CD4-positive, alpha-beta T cell treated with Interleukin-15 for 4 hours (primary cell): ENCODE data around the gene ACHE.
"Not testable (repeated sequence)": the region's sequence is repeated elsewhere in the genome, so short reads cannot be mapped to it uniquely, and the experiment has no call there.

Source experiments
- DNase-seq: peaks from one replicate; pipeline ENCODE4 v3.0.0-alpha.2; 2020; ENCODE audit warnings: low spot score

The ACHE gene

GRCh38 chr7:100895701-100895955 lies at the start of gene ACHE:
Gene ACHE, minus strand, starts transcription at chr7:100895888. Its CDS starts 1,656 bp downstream, at chr7:100894232.
- no peak for DNase-seq

GRCh38 chr7:100944138-100944537 lies 48.5 kb upstream of the ACHE start:
- no peak for DNase-seq

GRCh38 chr7:100943693-100944092 lies 48.0 kb upstream of the ACHE start:
- no peak for DNase-seq

GRCh38 chr7:100942045-100942774 lies 46.5 kb upstream of the ACHE start:
- no peak for DNase-seq

- not testable (repeated sequence) for DNase-seq
Observed at GRCh38 chr7:100936167-100936566, 40.5 kb upstream of the ACHE start.

GRCh38 chr7:100935381-100935780 lies 39.7 kb upstream of the ACHE start:
- not testable (repeated sequence) for DNase-seq

GRCh38 chr7:100933734-100934133 lies 38.0 kb upstream of the ACHE start:
- DNase-seq, result no peak

- no peak for DNase-seq
Observed at GRCh38 chr7:100929808-100930174, 34.1 kb upstream of the ACHE start.

GRCh38 chr7:100923616-100924015 lies 27.9 kb upstream of the ACHE start:
- DNase-seq, result not testable (repeated sequence)

GRCh38 chr7:100921039-100921438 lies 25.4 kb upstream of the ACHE start:
- DNase-seq, result no peak

GRCh38 chr7:100919779-100920437 lies 24.2 kb upstream of the ACHE start:
- not testable (repeated sequence) for DNase-seq

GRCh38 chr7:100919335-100919734 lies 23.6 kb upstream of the ACHE start:
- not testable (repeated sequence) for DNase-seq

GRCh38 chr7:100914879-100915447 lies 19.3 kb upstream of the ACHE start:
- DNase-seq, result no peak

GRCh38 chr7:100914208-100914878 lies 18.7 kb upstream of the ACHE start:
- no peak for DNase-seq

GRCh38 chr7:100911484-100911883 lies 15.8 kb upstream of the ACHE start:
- no peak for DNase-seq

GRCh38 chr7:100910443-100910842 lies 14.8 kb upstream of the ACHE start:
- DNase-seq, result not testable (repeated sequence)

- no peak for DNase-seq
Observed at GRCh38 chr7:100908512-100908911, 12.8 kb upstream of the ACHE start.

GRCh38 chr7:100902638-100903037 lies 7.0 kb upstream of the ACHE start:
- DNase-seq, result no peak

- no peak for DNase-seq
Observed at GRCh38 chr7:100901921-100902332, 6.2 kb upstream of the ACHE start.

GRCh38 chr7:100900978-100901377 lies 5.3 kb upstream of the ACHE start:
- DNase-seq, result no peak

GRCh38 chr7:100899432-100899831 lies 3.7 kb upstream of the ACHE start:
- DNase-seq, result no peak

GRCh38 chr7:100897772-100898454 lies 2.2 kb upstream of the ACHE start:
- DNase-seq, result no peak
